HG03378 (cell line): ENCODE results near the gene DOCK2.
"Not testable (repeated sequence)": the region's sequence is repeated elsewhere in the genome, so short reads cannot be mapped to it uniquely, and the experiment has no call there.

Experiments used
- ATAC-seq: cut with Tn5 transposase; IDR thresholded peaks from one replicate; pipeline ENCODE4 v1.9.1; 2021; ENCODE audit warnings: mild to moderate bottlenecking, moderate library complexity; ENCODE audit not compliant: unreplicated experiment

The DOCK2 gene

DNA sequence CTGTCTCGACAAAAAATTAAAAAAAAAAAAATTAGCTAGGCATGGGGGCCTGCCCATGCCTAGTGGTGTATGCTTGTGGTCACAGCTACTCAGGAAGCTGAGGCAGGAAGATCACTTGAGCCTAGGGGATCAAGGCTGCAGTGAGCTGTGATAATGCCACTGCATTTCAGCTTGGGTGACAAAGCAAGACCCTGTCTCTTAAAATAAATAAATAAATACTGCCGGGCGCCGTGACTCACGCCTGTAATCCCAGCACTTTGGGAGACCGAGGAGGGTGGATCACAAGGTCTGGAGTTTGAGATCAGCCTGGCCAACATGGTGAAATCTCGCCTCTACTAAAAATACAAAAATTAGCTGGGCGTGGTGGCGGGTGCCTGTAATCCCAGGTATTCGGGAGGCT, 115.5 kb downstream of the DOCK2 start:
- ATAC-seq: not testable (repeated sequence)

DNA sequence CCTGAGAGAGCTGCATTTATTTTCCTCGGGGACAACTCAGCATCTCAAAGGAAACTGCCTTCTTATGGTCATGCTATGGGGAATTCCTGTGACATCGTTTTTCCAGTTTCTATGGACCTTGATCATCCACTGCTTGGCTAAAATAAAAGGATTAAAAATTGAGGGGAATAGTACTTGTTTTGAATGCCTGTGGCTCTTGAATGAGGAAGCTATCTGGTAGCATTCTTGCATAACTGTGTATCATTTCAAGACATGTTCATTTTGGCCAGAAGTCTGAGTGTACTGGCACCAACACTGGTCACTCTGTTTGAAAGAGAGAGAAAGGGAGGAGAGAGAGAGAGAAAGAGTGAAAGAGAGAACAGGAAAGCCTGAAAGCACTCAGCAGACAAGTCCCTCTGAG, 116.7 kb downstream of the DOCK2 start:
- ATAC-seq: no peak

DNA sequence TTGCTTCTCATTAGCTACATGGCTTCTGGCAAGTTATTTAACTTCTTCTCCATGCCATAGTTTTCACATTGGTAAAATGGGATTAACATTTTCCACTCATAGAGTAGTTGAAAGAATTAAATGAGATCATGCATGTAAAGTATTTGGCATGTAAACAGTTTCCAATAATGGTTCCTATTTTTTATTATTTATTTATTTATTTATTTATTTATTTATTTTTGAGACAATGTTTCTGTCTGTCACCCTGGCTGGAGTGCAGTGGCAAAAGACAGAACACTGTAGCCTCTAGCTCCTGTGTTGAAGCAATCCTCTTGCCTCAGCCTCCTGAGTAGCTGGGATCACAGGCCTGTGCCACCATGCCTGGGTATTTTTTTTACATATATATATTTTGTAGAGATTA, 117.7 kb downstream of the DOCK2 start:
- no peak for ATAC-seq

DNA sequence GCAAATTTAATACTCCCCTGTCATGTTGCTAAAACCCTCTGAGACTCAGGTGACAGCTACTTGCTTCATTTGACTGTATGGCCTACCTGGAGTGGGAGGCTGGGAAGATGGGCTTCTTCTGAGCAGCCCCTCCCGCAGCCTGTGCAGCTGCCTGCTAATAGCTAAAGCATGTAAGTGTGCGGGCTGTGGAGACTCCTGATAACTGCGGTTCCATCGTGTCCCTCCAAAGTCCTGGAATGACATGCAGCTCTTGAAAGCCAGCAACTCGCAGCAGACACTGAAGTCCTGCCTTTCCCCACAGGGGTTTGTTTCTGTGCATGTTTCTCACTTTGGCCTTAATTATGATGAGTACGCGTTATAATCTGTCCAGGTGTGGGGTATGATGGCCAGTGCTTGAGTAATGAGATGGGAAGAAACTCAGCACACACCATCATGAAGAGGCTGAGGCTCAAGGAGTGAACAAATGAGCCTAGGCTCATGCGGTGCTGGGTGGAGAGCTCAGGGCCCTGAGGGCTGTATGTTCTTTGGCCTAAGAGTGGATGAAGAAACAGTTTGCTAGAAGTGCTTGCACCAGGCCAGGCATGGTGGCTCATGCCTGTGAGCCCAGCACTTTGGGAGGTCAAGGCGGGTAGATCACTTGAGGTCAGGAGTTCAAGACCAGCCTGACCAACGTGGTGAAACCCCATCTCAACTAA, 119.1 kb downstream of the DOCK2 start:
- ATAC-seq: no peak

DNA sequence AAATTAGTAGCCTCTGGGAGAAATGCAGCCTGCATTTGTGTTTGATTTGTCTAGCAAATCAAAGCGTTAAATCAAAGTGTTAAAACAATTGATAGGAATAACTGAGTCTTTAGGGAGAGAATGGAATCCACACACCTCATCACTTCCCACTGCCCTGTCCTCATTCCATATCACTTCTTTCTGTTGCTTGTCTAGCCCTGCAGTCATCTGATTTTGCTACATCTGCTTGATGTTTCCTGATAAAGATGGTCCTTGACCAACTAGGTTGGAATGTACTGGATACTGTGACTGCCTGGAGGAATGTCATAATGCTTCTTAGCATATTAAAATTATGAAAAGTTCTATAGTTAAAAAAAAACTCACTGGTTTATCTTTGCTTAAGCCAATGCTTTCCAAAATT, 119.9 kb downstream of the DOCK2 start:
- no peak for ATAC-seq

DNA sequence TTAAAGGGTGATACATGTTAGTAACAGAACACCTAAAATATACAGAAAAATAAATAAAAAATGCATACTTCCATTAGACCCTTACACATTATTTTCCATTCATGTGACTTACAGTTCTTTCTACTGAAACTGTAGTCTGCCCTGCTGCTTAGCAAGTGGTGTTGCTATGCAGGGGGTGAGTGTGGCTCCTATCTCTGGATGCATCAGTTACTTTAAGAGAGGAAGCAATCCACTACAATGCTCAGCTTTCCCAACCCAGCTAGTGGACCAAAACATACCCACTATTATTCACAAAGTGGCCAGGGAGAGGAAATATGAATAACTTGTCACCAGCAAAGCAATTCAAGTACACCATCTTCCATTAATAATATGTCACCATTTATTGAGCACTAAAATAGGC, 121.8 kb downstream of the DOCK2 start:
- ATAC-seq: no peak

DNA sequence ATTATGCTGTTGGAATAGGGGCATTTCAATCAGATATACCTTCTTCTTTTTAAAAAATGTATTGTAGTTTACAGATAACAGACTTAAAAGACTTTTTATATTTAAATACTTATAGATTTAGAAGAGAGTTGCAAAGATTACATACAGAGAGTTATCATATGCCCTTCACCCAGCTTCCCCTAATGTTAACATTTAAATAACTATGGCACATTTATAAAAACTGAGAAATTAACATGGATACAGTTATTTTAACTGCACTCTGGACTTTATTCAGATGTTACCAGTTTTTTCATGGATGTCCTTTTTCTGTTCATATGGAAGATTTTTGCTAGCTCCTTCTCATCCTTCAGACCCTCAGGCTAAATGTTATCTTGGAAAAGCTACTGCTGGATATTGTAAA, 123.2 kb downstream of the DOCK2 start:
- no peak for ATAC-seq

DNA sequence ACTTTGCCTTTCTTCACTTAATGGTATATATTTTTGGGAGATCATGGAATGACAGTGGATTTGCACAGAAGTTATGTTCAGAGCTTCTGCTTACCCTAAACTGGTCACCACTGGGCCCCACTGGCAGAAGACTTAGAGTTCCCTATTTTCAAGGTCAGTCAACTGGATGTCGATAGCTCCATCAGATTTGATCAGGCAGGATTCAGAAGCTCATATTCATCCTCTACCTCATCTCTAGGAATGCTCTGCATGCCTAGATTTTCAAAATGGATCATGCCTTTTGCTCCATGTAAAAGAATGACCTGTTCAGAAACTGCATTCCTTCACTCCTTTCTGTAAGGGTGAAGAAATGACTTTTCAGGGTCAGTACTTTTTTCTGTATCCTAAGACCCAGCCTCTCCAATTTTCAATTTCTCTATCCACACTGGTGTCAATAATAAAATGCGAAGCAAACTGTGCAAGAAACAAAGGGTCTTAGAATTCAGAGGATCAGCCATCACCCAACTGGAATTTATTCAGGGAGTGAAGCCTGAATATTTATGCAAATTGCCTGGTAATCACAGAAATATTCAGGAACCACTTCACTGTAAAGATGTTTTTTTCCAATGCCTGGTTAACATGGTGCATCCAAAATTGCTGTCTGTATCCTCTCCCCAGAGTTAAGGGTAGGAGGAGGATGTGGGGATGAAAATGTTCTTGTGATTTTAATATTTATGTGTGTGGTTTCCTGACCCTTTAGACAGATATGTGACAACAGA, 125.4 kb downstream of the DOCK2 start:
- no peak for ATAC-seq

DNA sequence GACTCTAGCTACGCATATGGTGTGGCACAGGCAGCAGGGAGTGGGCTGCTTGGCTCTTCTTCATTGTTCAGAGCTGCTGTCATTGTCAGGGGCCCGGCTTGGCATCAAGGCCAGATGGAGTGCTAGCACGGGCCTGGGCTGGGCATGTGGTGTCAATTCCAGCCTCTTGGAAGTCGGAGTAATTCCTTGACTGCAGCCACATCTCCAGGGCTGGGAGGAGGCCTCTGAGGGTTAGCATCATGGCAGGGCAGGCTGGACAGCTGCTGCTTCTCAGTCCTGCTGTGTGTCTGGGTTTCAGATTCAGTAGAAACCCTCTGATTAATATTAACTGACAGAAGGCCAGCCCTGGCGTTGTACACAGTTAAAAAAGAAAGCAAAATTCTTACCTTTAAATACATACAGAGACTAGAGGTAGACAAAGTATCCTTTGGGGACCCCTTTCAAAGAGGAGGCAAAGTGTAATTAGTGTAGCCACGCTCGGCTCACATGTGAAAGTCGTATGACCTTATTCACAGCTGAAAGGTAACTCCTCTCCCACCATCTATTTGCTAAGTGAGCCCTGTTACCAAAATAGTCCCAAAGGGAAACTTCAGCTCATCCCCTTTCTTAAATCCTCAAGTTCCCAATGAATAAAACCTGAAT, 126.4 kb downstream of the DOCK2 start:
- peak; percentile 79 for ATAC-seq

DNA sequence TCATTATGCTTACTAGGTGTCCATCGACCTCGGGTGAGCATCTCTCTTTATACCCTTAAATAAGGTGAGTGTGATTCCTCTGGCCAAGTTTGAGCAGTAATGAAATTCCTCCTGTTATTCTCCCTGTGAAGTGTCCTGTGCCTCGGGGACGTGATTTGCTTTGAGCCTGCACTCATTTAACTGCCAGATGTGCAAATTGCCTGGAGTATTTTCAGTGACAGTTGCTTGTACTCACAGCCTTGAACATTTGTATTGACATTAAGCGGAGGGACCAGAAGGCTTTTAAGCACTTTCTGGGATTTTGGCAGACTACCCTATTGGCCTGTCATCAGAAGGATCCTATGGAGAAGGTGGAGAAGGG, 126.9 kb downstream of the DOCK2 start:
- no peak for ATAC-seq

DNA sequence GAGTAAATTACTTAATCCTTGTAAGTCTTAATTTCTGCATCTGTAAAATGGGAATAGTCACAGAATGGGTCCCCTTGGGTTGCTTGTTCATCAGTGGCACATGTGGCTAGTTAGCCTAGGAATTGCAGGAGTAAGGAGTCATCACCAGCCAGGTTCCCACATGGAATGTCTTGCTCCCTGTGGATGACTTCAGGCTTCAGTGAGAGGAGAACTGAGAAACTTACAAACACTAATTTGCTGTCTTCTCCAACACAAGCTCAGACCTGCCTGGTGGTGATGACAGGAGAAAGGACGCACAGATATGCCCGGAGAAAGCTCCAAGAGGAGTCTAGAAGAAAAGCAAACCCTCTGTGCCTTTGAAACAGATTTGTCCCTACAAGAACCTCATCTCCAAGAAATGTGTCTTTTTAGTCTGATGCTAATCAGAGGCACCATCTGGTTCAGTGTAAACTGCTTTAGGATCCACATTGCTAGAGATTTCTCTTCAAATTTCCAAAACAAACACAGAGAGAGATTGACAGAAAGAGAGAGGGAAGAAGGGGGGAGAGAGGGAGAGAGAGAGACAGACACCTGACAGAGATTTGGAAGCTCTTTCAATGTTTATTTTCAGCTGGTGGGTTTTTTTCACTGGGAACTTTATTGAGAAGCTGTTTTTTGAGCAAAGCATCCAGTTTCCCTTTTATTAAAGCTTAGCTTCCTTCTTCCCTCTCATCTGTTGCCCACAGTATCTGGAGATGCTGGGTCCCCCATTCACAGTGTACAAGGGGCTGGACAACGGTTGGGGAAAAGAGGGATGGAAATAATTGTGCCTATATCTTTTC, 128.3 kb downstream of the DOCK2 start:
- ATAC-seq: no peak

DNA sequence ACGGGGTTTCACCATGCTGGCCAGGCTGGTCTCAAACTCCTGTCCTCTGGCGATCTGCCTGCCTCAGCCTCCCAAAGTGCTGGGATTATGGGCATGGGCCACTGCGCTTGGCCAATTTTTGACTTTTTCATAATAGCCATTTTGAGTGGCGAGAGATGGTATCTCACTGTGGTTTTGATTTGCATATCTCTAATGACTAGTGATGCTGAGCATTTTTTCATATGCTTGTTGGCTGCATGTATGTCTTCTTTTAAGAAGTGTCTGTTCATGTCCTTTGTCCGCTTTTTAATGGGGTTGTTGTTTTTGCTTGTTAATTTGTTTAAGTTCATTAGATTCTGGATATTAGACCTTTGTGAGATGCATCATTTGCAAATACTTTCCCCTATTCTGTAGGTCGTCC, 129.9 kb downstream of the DOCK2 start:
- ATAC-seq: peak; percentile 38

DNA sequence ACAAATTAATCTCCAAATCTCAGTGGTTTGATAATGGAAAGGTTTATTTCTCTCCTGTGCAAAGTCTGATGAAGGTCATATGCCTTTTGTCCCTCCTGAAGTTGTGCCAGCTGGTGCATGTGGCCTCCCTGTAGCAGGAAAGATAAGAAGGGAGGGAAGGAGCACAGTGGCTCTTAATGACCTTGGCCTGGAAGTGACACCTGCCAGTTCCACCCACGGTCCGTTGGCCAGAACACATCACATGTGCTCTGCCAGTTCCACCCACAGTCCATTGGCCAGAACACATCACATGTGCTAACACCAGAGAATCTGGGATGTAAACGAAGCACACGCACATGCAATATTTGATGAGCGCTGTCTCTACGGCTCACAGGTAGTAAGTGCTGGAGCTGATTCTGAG, 130.9 kb downstream of the DOCK2 start:
- ATAC-seq: no peak

DNA sequence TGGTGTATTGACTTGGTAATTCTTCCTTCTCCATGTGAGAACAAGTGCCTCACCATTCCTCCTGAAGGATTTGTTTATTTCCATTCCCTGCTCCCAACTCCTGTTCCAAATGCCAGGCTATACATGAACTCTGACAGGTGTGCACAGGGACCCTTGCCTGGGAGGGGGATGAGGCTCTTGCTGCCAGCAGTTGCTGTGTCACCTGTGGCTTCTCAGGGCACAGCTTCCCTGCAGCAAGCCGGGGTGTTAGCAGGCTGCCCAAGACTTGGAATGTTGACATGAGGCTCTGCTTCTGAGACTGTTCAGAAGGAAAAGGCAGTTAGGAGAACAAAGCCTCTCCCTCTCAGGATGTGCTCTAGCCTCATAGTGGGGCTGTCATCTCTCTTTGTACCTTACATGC, 131.3 kb downstream of the DOCK2 start:
- no peak for ATAC-seq

DNA sequence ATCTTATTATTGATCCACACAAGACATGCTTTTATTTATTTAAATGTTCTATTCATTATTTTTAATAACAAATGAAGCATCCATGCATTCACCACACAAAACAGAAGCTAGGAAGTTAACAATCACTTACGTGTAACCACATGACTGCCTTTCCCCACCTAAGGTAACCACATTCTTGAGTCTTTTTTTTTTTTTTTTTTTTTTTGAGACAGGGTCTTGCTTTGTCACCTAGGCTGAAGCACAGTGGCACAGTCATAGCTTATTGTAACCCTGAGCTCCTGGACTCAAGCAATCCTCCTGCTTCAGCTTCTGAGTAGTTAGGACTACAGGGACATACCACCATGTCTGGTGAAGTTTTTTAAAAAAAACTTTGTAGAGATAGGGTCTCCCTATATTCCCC, 133.0 kb downstream of the DOCK2 start:
- no peak for ATAC-seq

DNA sequence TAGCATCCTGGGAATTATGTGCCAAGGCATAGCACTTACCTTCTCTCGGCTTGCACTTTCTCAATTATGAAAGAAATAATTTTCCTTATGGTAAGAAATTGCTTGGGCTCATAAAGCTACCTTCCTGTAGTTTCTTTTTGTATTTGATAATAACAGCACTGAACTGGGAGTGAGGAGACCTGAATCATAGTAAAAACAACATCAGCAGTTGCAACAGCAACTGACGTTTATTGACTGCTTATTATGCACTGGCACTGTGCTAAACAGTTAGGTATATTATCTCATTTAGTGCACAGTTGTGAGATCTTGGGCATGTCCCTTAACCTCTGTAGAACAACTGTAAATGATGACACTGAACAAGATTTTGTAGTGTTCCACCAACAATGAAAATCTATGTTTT, 135.2 kb downstream of the DOCK2 start:
- ATAC-seq: no peak

DNA sequence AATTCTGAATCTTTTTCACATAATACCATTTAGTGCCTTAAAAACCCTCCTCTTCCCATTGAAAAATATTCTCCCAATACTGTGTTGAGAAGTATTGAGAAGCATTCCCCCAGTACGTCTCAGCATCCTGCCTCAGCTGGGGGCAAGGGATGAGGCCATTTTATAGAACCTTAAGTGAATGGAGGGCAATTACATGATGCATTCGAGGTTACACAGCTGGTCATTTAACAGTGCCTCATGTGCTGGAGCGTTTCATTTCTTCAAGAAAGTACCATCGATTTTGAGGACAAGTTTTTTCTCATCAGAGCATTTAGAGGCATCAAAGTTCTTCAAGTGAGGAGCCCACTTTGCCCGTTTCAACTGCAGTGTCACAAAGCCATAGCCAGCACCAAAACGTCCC, 135.6 kb downstream of the DOCK2 start:
- no peak for ATAC-seq

DNA sequence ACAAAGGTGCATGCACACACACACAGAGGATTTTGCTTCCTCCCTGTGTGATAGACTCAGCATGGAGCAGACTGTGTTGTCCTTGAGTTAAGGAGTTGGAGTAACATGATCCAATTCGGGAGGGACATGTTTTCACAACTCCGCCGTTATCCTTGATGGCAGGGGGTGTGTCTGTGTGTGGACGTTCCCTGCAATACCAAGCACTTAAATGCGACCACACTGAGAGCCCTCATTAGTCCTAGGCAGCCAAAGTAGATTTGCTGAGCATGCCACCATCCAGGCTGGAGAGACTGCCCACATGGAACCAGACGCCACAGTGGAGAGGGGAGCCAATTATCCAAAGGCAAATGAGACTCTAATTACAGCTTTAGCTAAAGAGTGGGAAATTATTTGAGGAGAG, 140.1 kb downstream of the DOCK2 start:
- ATAC-seq: no peak

DNA sequence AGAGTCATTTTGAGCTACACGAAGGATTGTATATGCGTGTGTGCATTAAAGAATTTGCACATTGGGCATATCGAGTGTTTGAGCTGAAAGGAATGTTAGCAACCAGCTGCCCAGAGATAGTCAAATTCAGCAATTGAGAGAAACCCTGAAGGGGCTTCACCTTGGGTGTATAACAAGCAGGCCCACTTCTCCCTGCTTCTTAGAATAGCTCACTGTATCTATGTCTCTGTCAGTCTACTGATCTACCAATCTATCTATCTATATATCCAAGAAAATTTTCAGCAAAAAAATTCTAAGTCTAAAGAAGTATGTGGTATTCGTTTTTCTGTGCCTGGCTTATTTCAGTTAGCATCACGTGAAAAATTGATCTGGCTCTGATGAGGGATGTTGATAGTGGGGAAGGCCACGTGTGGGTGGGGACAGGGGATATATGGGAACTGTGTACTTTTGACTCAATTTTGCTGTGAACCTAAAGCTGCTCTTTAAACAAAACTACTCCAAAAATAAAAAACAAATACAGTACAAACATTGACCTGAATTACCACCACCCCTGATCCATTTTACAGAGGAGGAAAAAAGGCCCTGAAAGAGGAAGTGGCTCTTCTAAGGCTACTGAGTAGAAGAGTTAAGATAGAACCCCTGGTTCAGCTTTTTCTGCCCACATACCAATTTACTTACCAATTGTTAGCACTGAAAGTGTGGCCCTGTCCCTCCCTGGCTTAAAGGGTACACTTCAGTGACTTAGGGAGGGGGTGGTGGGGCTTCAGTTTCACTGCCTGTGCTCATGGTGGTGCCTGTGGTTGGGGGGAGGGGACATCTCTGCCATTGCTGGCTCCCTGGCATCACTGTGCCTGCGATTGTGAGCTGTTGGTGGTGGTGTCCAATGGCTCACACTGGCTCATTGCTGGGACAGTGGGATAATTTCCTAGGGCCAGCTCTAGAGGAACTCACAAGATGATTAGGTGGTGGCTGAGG, 141.8 kb downstream of the DOCK2 start:
- peak; percentile 96 for ATAC-seq
